Prostate gland (tissue), 2 donors: ENCODE results near the gene CNFN.

ENCODE experiments used
- POLR2A ChIP-seq: fragments of 450-650 bp; IDR thresholded peaks from one replicate; pipeline ENCODE4 v1.6.1; 2016; ENCODE audit warnings: antibody characterized with exemption, mild to moderate bottlenecking
- TF ChIP-seq, protein P1 (sequence below), 4 experiments: fragments of 200-600 bp in 2 of 4; fragments of 450-650 bp in 2 of 4; sonication (generic) in 2 of 4; IDR thresholded peaks; 1 replicate in 3 of 4; 2 replicates in 1 of 4; pipeline ENCODE4 v1.5.1; 2016 to 2019; ENCODE audit warnings: antibody characterized with exemption in 4 of 4, mild to moderate bottlenecking in 2 of 4, moderate library complexity in 2 of 4

DNA sequence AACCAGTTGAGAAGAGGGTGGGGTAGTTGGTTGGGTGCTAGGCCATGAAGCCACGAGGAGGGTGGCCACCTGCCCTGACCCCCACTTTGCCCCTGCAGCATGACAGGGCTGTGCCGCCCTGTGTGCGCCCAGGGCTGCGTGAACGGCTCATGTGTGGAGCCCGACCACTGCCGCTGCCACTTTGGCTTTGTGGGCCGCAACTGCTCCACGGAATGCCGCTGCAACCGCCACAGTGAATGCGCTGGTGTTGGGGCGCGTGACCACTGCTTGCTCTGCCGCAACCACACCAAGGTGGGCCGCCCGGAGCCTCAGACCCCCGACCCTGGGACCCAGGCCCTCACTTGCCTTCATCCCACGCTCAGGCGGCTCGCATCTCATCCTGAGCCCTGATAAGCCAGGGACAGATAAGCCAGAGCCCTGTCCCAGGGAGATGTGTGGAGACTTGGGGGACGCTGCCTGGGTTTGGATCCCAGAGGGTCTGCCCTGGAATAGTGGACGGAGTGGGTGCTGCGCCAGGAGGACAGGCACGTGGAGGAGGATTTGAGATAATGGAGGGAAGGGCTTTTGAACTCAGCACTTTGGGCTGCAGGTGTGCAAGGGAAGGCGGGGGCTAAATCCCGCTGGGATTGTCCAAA is 20.5 kb downstream of the CNFN start:
- no peak for TF ChIP-seq POLR2A
- TF ChIP-seq, protein P1, sequence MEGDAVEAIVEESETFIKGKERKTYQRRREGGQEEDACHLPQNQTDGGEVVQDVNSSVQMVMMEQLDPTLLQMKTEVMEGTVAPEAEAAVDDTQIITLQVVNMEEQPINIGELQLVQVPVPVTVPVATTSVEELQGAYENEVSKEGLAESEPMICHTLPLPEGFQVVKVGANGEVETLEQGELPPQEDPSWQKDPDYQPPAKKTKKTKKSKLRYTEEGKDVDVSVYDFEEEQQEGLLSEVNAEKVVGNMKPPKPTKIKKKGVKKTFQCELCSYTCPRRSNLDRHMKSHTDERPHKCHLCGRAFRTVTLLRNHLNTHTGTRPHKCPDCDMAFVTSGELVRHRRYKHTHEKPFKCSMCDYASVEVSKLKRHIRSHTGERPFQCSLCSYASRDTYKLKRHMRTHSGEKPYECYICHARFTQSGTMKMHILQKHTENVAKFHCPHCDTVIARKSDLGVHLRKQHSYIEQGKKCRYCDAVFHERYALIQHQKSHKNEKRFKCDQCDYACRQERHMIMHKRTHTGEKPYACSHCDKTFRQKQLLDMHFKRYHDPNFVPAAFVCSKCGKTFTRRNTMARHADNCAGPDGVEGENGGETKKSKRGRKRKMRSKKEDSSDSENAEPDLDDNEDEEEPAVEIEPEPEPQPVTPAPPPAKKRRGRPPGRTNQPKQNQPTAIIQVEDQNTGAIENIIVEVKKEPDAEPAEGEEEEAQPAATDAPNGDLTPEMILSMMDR (IDR thresholded peaks at IDR 0.05): no peak
